CD4-positive, alpha-beta T cell treated with Interleukin-12 subunit alpha and Interleukin-12 subunit beta, for 1 hour (primary cell): ENCODE measurements around the gene MGMT.

ENCODE experiments used
- DNase-seq: peaks from one replicate; pipeline ENCODE4 v3.0.0-alpha.2; 2020

Gene MGMT

GRCh38 chr10:129522041-129522585 is 55.1 kb downstream of the MGMT start:
- DNase-seq: no peak

DNA sequence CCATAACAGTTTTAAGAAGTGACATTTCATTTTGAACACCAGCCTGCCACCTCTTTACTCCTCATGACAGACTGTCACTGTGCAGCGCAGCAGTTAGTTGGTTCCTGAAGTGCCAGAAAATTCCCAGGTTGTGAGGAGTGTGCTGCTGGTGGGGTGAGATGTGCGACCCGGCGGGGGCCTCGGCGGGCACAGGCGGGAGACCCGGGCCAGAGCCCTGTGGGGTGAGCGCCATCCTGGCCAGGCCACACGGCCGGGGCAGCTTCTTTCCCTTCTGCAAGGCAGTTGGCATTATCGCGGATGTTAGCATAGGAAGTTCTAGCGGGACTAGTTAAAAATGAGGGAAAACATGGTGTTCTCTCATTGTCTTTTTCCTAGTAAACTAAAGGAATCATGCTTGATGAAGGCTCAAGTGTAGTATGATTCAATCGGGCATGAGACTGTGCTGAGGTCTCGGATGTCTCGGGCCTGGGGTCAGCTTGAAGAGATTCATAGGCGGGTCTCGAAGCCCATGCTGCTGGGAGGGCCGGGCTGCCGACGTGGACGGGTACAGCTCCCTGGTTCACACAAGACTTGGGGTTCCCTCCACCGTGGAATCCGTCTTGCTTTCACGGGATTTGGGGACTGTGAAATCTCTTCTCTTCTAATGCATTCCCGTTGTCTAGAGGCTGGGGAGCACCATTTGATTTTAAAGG is 56.1 kb downstream of the MGMT start:
- no peak for DNase-seq

- no peak for DNase-seq
Measured at GRCh38 chr10:129523723-129524316, 56.8 kb downstream of the MGMT start.

DNA sequence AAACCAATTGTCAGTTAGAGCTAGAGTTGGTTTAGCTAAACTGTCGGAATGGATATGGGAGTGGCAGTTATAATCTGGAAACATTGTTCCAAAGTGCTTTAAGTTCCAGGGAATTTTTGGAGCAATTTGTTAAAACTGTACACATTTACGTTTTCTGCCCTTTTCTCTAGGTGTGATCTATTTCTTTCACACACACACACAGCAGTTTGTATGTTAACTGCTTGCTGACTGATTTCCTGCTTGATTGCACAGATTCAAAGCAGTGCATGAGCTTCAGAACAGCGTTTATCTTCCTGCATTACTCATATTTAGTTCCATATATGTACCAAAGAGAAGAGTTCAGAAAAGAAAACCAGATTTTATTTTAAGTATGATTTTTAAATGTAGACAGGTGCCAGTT is 57.9 kb downstream of the MGMT start:
- no peak for DNase-seq

GRCh38 chr10:129525401-129525801 is 58.4 kb downstream of the MGMT start:
- DNase-seq: no peak

GRCh38 chr10:129526943-129527342 is 59.9 kb downstream of the MGMT start:
- DNase-seq: no peak

GRCh38 chr10:129528376-129528978 is 61.4 kb downstream of the MGMT start:
- no peak for DNase-seq

GRCh38 chr10:129530581-129530980 is 63.5 kb downstream of the MGMT start:
- no peak for DNase-seq

DNA sequence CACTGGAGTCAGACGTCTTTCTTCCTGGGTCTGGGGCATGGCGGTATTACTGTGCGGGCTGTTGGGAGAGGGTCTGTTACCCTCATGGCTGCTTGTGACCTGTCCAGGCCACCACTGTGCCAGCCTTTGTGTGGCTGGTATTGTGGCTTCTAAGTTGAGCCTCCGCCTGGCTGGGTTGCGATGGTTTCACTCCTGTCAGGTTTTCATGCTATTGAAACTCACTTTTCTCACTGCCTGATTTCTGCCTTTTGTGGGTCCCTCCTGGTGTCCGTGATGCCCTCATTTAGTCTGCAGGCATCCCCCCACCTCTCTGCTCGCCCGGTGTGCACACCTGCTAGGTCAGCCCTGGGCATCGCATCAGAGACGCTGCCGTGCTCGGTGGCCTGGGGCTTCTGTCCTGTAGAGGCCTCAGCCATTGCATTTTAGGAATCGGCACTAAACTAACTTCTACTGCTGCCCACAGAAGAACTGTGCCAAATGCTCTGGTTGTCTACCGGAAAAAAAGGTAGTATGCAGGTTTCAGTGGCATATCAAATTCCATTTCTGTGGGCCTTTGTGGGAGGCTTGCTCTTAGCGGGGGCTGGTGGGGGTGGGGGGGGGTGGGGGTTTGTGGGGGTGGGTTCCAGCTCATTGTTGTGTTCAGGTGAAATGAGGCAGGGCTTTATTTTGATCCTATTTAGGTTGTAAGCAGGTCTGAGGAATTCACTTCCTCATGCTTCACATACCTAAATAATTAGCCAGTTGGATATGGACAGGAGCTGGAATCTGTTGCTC is 64.3 kb downstream of the MGMT start:
- DNase-seq: no peak

GRCh38 chr10:129531969-129532660 is 65.1 kb downstream of the MGMT start:
- DNase-seq: no peak

GRCh38 chr10:129532838-129533237 is 65.8 kb downstream of the MGMT start:
- no peak for DNase-seq

DNA sequence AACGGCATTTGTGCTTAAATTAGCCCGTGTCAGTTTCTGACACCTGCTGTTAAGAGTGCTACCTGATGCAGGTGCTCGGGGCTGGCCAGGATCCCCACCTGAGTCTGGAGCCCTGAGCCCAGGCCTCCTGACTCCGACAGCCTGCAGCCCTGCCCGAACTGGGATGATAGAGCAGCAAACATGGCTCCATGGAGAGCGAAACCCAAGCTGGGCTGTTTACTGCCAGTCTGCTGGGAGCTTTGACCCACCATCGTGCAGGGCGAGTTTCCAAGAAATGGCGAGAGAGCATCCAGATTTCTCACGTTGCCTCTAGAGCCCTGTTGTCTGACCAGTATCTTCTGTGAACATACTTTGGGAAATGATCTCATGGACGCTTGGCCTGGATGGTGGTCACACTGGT is 66.2 kb downstream of the MGMT start:
- DNase-seq: no peak

- DNase-seq: no peak
Measured at GRCh38 chr10:129534826-129535225, 67.8 kb downstream of the MGMT start.

DNA sequence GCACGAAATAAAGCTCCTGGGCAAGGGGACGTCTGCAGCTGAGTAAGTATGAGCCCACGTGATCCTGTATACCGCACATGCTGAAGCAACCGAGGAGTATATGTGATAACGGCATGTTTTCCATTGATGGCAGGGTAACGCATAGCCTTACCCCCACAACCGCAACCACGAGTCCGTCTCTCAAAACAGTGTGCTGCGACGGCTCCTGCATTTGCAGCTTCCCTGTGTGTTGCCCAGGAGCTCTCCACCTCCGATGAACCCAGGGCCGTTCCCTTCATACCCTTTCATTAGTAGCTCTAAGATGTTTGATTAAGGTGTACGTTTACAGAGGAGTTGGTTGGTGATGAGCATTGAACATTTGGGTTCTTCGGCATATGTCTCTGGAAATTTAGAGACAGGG is 69.3 kb downstream of the MGMT start:
- DNase-seq: no peak

- DNase-seq: no peak
Measured at GRCh38 chr10:129537151-129537550, 70.1 kb downstream of the MGMT start.

DNA sequence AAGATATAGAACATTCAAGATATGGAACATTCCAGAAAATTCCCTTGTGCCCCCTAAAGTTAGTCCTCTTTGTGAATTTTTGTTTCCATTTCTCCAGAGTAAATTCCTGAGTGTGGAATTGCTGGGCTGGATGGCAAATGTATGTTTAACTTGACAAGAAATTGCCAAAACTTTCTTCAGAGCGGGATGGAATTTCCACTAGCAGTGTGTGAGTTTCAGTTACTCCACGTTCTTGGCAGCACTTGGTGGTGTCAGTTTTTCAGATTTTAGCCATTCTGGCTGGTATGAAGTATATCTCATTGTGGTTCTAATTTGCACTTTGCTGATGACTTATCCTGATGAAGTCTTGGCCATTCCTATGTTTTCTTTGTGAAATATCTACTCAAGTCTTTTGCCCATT is 71.2 kb downstream of the MGMT start:
- DNase-seq: no peak

DNA sequence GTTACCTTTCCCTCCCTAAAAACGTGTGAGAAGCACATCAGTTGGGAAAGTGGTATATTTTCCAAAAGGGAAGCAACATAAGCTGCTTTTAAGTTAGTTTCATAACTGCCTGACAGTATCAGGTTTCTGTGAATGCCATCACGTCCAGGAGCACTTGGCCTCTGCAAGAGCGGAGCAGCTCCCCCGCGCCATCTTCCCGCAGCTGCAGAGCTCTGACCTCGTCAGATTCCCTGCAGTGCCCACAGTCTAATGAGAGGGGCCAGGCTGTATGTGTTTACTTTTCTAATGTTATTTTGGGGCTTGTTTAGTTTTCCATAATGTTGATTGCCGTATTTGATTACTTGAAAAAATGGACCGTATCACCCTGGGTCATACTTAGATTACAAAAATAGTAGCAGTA is 74.2 kb downstream of the MGMT start:
- no peak for DNase-seq

DNA sequence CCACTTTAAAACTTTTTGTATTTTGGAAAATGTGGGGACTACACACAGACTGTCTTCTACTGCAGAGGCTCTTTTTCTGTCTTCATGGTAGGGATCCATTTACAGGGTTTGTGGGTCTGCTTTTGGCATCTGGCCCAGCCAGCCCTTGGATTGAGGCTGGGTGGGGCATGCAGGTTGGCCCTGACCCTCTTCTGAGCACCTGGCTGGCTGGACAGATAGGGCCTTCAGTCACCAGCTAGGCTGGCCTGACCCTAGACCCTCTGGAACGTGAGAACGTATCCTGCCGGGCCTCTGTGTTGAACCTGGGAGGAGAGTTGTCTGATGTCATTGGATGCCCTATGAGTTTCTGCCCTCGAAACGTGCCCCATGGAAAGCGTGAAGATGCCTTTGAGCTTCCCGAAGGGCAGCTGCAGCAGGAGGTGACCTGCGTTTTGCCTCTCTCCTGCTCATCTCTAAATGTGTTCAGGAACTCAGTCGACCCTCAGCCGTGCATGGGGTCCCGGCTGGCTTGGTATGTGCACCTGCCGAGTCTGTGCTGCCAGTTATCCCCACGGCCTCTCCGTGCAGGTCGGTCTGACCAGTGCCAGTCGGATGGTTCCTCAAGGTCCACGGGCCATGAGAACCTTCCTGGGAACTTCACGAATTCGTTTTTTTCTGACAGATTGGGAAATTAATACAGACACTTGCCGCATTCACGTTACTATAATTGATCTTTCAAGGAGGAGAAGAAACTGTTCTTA is 74.9 kb downstream of the MGMT start:
- no peak for DNase-seq

DNA sequence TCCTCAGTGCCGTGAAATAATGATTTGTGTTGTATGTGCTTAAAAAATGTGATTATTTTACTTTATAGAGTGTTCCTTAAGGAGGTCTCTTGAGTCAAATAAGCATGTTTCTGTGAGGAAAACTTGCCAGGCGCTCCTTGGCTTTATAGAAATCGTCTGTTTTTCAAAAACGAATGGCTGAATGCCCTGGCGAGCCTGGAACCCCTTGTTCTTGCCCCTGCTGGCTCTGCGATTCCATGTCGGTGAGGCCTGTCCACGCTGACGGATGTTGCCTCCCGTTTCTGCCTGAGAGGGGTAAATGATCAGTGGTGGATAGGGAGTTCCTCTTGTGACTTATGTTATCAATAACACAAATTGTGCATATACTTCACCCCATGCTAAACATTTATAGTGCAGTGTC is 75.5 kb downstream of the MGMT start:
- no peak for DNase-seq

DNA sequence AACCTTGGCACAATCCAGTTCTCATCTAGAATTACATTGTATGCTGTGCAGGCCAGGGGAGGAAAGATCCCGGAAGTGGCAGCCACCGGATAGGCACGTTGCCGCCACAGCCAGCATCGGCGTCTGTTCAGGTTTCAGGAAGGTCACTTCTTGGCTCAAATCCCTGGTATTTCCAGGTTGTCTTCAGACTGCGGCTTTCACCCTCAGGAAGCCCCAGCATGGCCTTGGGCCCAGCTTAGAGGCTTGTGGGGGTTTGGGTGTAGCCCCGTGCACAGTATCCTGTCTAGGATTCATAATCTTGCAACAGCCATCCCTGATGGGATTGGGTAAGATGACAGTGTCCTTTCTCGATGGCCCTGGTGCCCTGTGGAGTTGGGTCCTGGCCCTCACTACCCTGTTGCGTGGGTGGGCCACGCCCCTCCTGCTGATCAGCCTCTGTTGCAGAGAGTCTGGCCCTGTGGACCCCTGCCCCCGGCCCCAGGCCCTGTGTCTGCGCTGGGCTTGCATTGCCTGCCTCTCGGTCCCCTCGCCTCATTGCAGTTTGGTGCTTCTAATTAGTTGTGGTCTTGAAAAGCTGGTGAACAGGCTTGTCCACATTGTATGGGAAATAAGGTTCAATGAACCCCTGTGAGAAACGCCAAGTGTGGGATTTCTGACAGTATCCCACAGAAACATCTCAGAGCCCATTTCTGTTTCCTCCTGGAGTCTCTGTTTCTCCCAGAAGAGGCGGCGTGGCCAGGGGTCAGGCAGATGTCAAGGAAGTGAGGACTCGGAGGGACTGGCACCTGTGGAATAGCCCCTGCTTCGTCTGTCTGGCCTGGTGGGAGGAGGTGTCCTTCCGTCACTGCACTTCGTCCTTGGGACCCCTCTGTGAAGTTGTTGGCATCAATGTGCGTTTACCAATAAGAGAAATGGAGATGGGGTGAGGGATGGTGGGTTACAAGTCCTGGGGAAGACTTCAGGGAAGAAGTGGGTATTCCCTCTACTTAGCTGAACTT is 77.5 kb downstream of the MGMT start:
- no peak for DNase-seq

GRCh38 chr10:129545261-129545660 is 78.2 kb downstream of the MGMT start:
- no peak for DNase-seq
